ENCODE results near the gene C10orf67.

DNA sequence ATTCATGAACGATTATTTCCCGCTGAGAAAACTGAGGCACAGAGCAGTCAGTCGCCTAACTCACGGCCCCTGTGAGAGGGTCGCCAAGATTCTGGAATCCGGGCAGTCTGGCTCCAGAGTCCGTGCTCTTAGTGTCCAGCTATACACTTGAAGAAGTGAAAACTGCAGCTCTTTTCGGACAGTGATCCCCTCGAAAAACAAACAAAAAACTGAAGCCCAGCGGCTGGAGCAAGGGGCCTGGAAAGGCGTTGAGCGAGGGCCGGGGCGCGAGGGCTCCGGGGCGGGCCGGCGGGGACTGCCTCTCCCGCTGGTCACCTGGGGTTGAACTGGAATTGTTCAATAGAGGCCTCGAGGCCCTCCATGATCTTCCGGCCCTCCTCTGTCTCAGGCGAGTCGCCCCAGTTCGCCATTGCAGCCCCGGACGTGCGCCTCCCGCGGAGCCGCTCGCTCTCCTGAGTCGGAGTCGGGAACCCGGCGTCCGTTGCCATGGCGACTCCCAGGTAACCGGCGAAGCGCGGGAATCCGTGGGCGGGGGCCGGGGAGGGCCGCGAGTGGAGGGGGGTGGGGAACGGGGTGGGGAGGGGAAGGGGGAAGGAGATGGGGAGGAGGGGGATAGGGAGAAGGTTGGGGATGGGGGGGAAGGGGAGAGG is 881 bp downstream of the C10orf67 start:
- TF ChIP-seq, protein P1, sequence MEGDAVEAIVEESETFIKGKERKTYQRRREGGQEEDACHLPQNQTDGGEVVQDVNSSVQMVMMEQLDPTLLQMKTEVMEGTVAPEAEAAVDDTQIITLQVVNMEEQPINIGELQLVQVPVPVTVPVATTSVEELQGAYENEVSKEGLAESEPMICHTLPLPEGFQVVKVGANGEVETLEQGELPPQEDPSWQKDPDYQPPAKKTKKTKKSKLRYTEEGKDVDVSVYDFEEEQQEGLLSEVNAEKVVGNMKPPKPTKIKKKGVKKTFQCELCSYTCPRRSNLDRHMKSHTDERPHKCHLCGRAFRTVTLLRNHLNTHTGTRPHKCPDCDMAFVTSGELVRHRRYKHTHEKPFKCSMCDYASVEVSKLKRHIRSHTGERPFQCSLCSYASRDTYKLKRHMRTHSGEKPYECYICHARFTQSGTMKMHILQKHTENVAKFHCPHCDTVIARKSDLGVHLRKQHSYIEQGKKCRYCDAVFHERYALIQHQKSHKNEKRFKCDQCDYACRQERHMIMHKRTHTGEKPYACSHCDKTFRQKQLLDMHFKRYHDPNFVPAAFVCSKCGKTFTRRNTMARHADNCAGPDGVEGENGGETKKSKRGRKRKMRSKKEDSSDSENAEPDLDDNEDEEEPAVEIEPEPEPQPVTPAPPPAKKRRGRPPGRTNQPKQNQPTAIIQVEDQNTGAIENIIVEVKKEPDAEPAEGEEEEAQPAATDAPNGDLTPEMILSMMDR (IDR thresholded peaks at IDR 0.05) = no peak
- no peak for TF ChIP-seq ZFX (IDR thresholded peaks at IDR 0.05; ENCODE audit: borderline replicate concordance)
